K562 (cell line): ENCODE results near the gene KCNC4. TPM values are rescaled to one million over a fixed set of nuclear protein-coding genes. Genes with fewer than 3 reads are reported as not detected.

Experiments used
- ATAC-seq: fragments of 200-7000 bp; cut with Tn5 transposase; 3 replicates; pipeline ENCODE4 v1.9.1; 2020; ENCODE audit warnings: moderate library complexity
- BruUV-seq: library from RNA; stranded (reverse); fragments of 400-500 nt; replicated peaks from 2 replicates; lab custom pipeline; 2021; lab: Mats Ljungman, UMichigan
- CTCF ChIA-PET: fragments of 300-600 bp; formaldehyde crosslinking; extraction: SDS; loops from one replicate; lab custom pipeline; 2021; ENCODE audit warnings: low intra/inter-chr PET ratio; lab: Yijun Ruan, JAX
- POLR2A ChIA-PET: fragments of 300-600, 350-650 bp; sonication (Branson Sonifier 250); formaldehyde crosslinking; extraction: SDS; loops from one replicate; lab custom pipeline; 2021; ENCODE audit warnings: antibody characterized with exemption, inconsistent platforms; lab: Yijun Ruan, JAX
- DNase-seq, 4 experiments: peaks; one replicate each; pipeline versions ENCODE4 v3.0.0 to v3.0.0-alpha.2; 2011 to 2018; ENCODE audit warnings: low spot score in 3 of 4, mixed read lengths in 3 of 4; ENCODE audit errors: extremely low read depth in 1 of 4
- FAIRE-seq: peaks from 2 replicates; lab custom pipeline; 2011; peaks lifted over from hg19 to GRCh38; lab: Jason Lieb, UNC
- H2AFZ ChIP-seq: 2 replicates; pipeline ENCODE4 v1.6.0; 2011; ENCODE audit warnings: low read depth, low read length, control low read depth, inconsistent platforms
- H3K27ac ChIP-seq: fragments of 200-600 bp; 3 replicates; pipeline ENCODE4 v1.8.0; 2011; ENCODE audit warnings: low read depth, mild to moderate bottlenecking, control low read depth, inconsistent platforms, low read length, moderate library complexity, mixed read lengths; ENCODE audit errors: extremely low read depth
- H3K27me3 ChIP-seq, 2 experiments: fragments of 300-600 bp in 1 of 2; 2 replicates in 1 of 2; 3 replicates in 1 of 2; pipeline versions ENCODE4 v1.6.0 to v1.8.0; 2011; ENCODE audit warnings: inconsistent platforms in 2 of 2, low read length in 2 of 2, mild to moderate bottlenecking in 1 of 2, mixed read lengths in 1 of 2, moderate library complexity in 1 of 2; ENCODE audit not compliant: control insufficient read depth in 2 of 2, insufficient read depth in 2 of 2
- H3K36me3 ChIP-seq: fragments of 300-600 bp; 3 replicates; pipeline ENCODE4 v1.8.0; 2011; ENCODE audit warnings: mild to moderate bottlenecking, low read length, inconsistent platforms; ENCODE audit not compliant: control insufficient read depth, insufficient read depth
- H3K4me1 ChIP-seq, 2 experiments: fragments of 200-600 bp in 1 of 2; replicated peaks in 1 of 2; 2 replicates in 1 of 2; 3 replicates in 1 of 2; pipeline versions ENCODE4 v1.5.1 to v1.8.0; 2011; ENCODE audit warnings: inconsistent platforms in 2 of 2, low read length in 2 of 2, mild to moderate bottlenecking in 1 of 2, mixed read lengths in 1 of 2, moderate library complexity in 1 of 2; ENCODE audit not compliant: control insufficient read depth in 2 of 2, insufficient read depth in 2 of 2
- H3K4me2 ChIP-seq: 2 replicates; pipeline ENCODE4 v1.6.1; 2011; ENCODE audit warnings: low read length, control low read depth, inconsistent platforms, mixed read lengths; ENCODE audit not compliant: insufficient read depth
- H3K4me3 ChIP-seq: fragments of 200-600 bp; sonication (generic), shearing (Covaris generic); 2 replicates; pipeline ENCODE4 v1.5.1; 2016; ENCODE audit warnings: control low read depth, inconsistent platforms
- H3K79me2 ChIP-seq: fragments of 200-600 bp; 3 replicates; pipeline ENCODE4 v1.8.0; 2011; ENCODE audit warnings: low read length, inconsistent platforms; ENCODE audit not compliant: control insufficient read depth, insufficient read depth
- H3K9ac ChIP-seq, 2 experiments: 2 replicates each; pipeline versions ENCODE4 v1.6.0 to v1.6.1; 2011; ENCODE audit warnings: low read depth in 2 of 2, low read length in 2 of 2, control low read depth in 1 of 2, inconsistent platforms in 1 of 2, mild to moderate bottlenecking in 1 of 2, mixed read lengths in 1 of 2; ENCODE audit not compliant: insufficient read depth in 1 of 2
- H3K9me1 ChIP-seq: one replicate; pipeline ENCODE4 v1.6.0; 2011; ENCODE audit warnings: inconsistent platforms, mild to moderate bottlenecking, low read length, moderate library complexity; ENCODE audit not compliant: control insufficient read depth, insufficient read depth
- H3K9me3 ChIP-seq: replicated peaks from 2 replicates; pipeline ENCODE4 v1.5.1; 2011; ENCODE audit warnings: low read depth, low read length, inconsistent platforms; ENCODE audit not compliant: control insufficient read depth, insufficient read depth
- H4K20me1 ChIP-seq: replicated peaks from 2 replicates; pipeline ENCODE4 v1.6.1; 2011; ENCODE audit warnings: low read length, inconsistent platforms, mixed read lengths; ENCODE audit not compliant: control insufficient read depth, insufficient read depth
- FOXK2 ChIP-seq, 2 experiments: fragments of 450-650 bp; IDR thresholded peaks in 1 of 2; conservative IDR thresholded peaks in 1 of 2; 2 replicates each; pipeline ENCODE4 v1.6.1; 2016; ENCODE audit warnings: low read depth in 2 of 2, mild to moderate bottlenecking in 1 of 2
- FOXM1 ChIP-seq, 2 experiments: fragments of 450-650 bp in 1 of 2; sonication (generic) in 1 of 2; formaldehyde crosslinking in 1 of 2; IDR thresholded peaks; 2 replicates each; pipeline versions ENCODE4 v1.6.1 to v1.9.0; 2017 to 2022; ENCODE audit warnings: low read depth in 2 of 2, mild to moderate bottlenecking in 2 of 2, missing genetic modification reagents in 1 of 2, moderate library complexity in 1 of 2
- HEY1 ChIP-seq: fragments of 250-450 bp; sonication (Bioruptor Pico); IDR thresholded peaks from 2 replicates; pipeline ENCODE4 v1.5.0; 2020; ENCODE audit warnings: mild to moderate bottlenecking, moderate library complexity, borderline replicate concordance
- HOXB6 ChIP-seq: fragments of 250-450 bp; sonication (Bioruptor Pico); IDR thresholded peaks from 2 replicates; pipeline ENCODE4 v1.5.1; 2022; ENCODE audit warnings: mild to moderate bottlenecking, borderline replicate concordance
- NFIX ChIP-seq: fragments of 250-450 bp; sonication (Bioruptor Pico); IDR thresholded peaks from 2 replicates; pipeline ENCODE4 v1.4.0; 2020; ENCODE audit warnings: low read depth, mild to moderate bottlenecking, moderate library complexity
- PRPF4 ChIP-seq: fragments of 200-400 bp; formaldehyde crosslinking; IDR thresholded peaks from one replicate; pipeline ENCODE4 v1.6.1; 2017; ENCODE audit warnings: low read length, low read depth, mild to moderate bottlenecking; ENCODE audit not compliant: insufficient read depth, poor library complexity, severe bottlenecking
- PTBP1 ChIP-seq: fragments of 200-400 bp; formaldehyde crosslinking; IDR thresholded peaks from 2 replicates; pipeline ENCODE4 v1.6.1; 2017; ENCODE audit warnings: low read depth, low read length
- RERE ChIP-seq: sonication (generic); formaldehyde crosslinking; IDR thresholded peaks from 2 replicates; pipeline ENCODE4 v1.8.0; 2023; ENCODE audit warnings: missing genetic modification reagents, mild to moderate bottlenecking, borderline replicate concordance
- SFPQ ChIP-seq: fragments of 200-400 bp; formaldehyde crosslinking; IDR thresholded peaks from 2 replicates; pipeline ENCODE4 v1.6.1; 2017; ENCODE audit warnings: mild to moderate bottlenecking, low read depth, low read length, moderate library complexity
- ZNF232 ChIP-seq: sonication (generic); formaldehyde crosslinking; IDR thresholded peaks from 2 replicates; pipeline ENCODE4 v1.8.0; 2022; ENCODE audit warnings: mild to moderate bottlenecking, missing genetic modification reagents
- WGBS: fragments of 100-300 bp; shearing (Covaris generic); methylation state at CpG from one replicate; pipeline ENCODE4 v1.1.6; 2016; ENCODE audit warnings: low coverage, mixed read lengths; ENCODE audit not compliant: insufficient coverage; ENCODE audit errors: missing lambda C conversion rate; 5-methylcytosine and 5-hydroxymethylcytosine counted together
- in situ Hi-C: fragments of 300-500 bp; cut with MboI; formaldehyde crosslinking; loops from 4 replicates; pipeline ENCODE4 v1.15.0; 2018; ENCODE audit warnings: inconsistent platforms, mixed read lengths
- intact Hi-C: fragments of 100-400 bp; cut with micrococcal nuclease; formaldehyde crosslinking; loops from 2 replicates; pipeline ENCODE4 v1.14.2; 2022
- polyA plus RNA-seq, 8 experiments: library from polyadenylated mRNA; depleted of rRNA in 4 of 8; stranded (reverse) in 5 of 8; unstranded in 3 of 8; fragments of >200 nt; fragmentation: Nextera tagmentation in 2 of 8; fragmentation: Illumina TruSeq in 1 of 8; extraction: Ambion mirVana in 2 of 8; extraction: Trizol in 1 of 8; gene quantifications; 2 replicates each; pipeline versions ENCODE4 v1.2.1 to v1.2.3, GENCODE V29; 2011 to 2014; ENCODE audit warnings: inconsistent platforms in 1 of 8, missing spikeins in 1 of 8
- total RNA-seq, 7 experiments: library from RNA; depleted of rRNA in 6 of 7; stranded (reverse); fragments of >200 nt in 6 of 7; fragmentation: Illumina TruSeq in 2 of 7; extraction: Trizol in 2 of 7; gene quantifications; 2 replicates each; pipeline versions ENCODE4 v1.2.1 to v1.2.3, GENCODE V29; 2011 to 2021; ENCODE audit warnings: low replicate concordance in 1 of 7
- TF ChIP-seq, protein P1 (sequence below): sonication (generic); IDR thresholded peaks from 2 replicates; pipeline ENCODE4 v1.6.1; 2016

KCNC4 gene
- total and polyA plus RNA-seq, 9 of the 15 experiments (the other 6 are each of a cell fraction or from before 2014, with no cell fraction given), result 0.07 to 1.8 (median 0.73) TPM

GRCh38 chr1:110224240-110224995 lies 14.3 kb downstream of the KCNC4 start:
- no peak overlapping the region for H3K4me2 ChIP-seq
- peaks cover 55% of the 10 kb centered on the region for H4K20me1 ChIP-seq
- H3K9me3 ChIP-seq, result no peaks in the 10 kb centered on the region
- H3K27me3 ChIP-seq, result peaks cover 39 to 81% of the 10 kb centered on the region in 2 experiments; a peak in 4 of 5 replicates
- no peak overlapping the region for H3K9ac ChIP-seq
- H3K36me3 ChIP-seq, result no peaks in the 10 kb centered on the region
- H3K79me2 ChIP-seq, result no peaks in the 10 kb centered on the region
- DNase-seq, result no peak
- FAIRE-seq, result no peak
- POLR2A ChIA-PET, result interaction anchor here (0.6 to 3.2 kb wide), 5 partner anchors 9 to 340 kb away, joined by 3 to 19 read pairs (median 3); partner anchors contain the start of gene KCNC4
- peaks cover 0 to 10% of the 10 kb centered on the region in 2 experiments; a peak in 2 of 5 replicates for H3K4me1 ChIP-seq
- 3% methylated on average over 7 of the region's 8 CpGs for WGBS
- CTCF ChIA-PET, result no interaction called here
- no peak overlapping the region for H3K4me3 ChIP-seq
- ATAC-seq, result no peak
- no peak overlapping the region for H2AFZ ChIP-seq
- BruUV-seq, result no TSS peak
- no peak overlapping the region for H3K27ac ChIP-seq
- intact Hi-C loops, result no loop called here
- H3K9me1 ChIP-seq, result no peaks in the 10 kb centered on the region
- in situ Hi-C loops, result no loop called here
- TF ChIP-seq FOXM1 (IDR thresholded peaks at IDR 0.05; ENCODE audit: low read depth), result no peak
- TF ChIP-seq FOXM1 (CRISPR knock-in tag; IDR thresholded peaks at IDR 0.05; ENCODE audit: low read depth), result no peak
- no peak for TF ChIP-seq FOXK2 (conservative IDR thresholded peaks at IDR 0.05 in 1 of 2, IDR thresholded peaks at IDR 0.05 in 1 of 2; ENCODE audit: low read depth in 2 of 2)
- TF ChIP-seq RERE, result no peak
- TF ChIP-seq, protein P1, sequence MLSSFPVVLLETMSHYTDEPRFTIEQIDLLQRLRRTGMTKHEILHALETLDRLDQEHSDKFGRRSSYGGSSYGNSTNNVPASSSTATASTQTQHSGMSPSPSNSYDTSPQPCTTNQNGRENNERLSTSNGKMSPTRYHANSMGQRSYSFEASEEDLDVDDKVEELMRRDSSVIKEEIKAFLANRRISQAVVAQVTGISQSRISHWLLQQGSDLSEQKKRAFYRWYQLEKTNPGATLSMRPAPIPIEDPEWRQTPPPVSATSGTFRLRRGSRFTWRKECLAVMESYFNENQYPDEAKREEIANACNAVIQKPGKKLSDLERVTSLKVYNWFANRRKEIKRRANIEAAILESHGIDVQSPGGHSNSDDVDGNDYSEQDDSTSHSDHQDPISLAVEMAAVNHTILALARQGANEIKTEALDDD, result no peak
- TF ChIP-seq SFPQ, result no peak
- no peak for TF ChIP-seq HEY1 (CRISPR knock-in tag)
- no peak for TF ChIP-seq PTBP1
- TF ChIP-seq ZNF232, result no peak
- TF ChIP-seq HOXB6 (CRISPR knock-in tag), result no peak
- TF ChIP-seq NFIX (CRISPR knock-in tag), result no peak
- no peak for TF ChIP-seq PRPF4
